Left forelimb (tissue), 1 donor: Measurements from ENCODE around the gene KLHL40.

Source experiments
- DNase-seq: peaks from one replicate; pipeline ENCODE4 v3.0.0-alpha.2; 2018; ENCODE audit warnings: low spot score

KLHL40 gene

DNA sequence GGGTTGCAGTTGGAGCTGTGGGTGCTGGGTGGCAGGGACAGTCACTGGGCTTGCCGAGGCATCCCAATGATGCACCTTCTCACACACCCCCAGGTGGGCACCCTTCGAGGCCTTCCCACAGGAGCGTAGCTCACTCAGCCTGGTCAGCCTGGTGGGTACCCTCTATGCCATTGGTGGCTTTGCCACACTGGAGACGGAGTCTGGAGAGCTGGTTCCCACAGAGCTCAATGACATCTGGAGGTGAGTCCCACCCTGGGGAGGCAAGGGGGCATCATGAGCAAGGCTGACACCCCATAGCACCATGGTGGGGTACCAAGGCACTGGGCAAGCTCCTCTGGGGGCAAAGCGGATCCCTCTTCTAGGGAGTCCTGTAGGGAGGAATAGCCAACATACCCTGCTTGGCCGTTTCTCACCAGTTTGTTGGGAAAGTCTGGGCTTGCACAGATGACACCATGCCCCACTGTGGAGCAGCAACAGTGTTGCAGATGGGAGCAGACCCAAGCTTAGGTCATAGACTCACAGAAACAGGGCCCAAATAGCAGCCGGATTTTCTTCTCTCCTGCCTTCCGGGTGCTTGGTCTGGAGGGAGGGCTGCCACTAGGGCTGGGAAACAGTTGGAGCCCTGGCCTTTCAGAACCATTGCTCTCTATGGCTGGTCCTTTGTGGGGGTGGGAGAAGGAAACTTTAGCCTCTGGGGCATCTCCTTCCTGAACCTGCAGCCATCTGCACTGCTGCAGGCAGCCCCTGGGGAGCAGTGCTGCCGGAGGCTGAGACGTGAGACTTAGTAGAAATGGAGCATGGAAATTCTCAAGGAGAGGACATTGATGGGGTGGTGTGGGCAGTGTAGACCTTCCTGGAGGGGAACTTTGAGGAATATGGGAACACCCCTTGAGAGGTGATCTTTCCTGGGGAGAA is 5.7 kb downstream of the KLHL40 start:
- DNase-seq: no peak

DNA sequence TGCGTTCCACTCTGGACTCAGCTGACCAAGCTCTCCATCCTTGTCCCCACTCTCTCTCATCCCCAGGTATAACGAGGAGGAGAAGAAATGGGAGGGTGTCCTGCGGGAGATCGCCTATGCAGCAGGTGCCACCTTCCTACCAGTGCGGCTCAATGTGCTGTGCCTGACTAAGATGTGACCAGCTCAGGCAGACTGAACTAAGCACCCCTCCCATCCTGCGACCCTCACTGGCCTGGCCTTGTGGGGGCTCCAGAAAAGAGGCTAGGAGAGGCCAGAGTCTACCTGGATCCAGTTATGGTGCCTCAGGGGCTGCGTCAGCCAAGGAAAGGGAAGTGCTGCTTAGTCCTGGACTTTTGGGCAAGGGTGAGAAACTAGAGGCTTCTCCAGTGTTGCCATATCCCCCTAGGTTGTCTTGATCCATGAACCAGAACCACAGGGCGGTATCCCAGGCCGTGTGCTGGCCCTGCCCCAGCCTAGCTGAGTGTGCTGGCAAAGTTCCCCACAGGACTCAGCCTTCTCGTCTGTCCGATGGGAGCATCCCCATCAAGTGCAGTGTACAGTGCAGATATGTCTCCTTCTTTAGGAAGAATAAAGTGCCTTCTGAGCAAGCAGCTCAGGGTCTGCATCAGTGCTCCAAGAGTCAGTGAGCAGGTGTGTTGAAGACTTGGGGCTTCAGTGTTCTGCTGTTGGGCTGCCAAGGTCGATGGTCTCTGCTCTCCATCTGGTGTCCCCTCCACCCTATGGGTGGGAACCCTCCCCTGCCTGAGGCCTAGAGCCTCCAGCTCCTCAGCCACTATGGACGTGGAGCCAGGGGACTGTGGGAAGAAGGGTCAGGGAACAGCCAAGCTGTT is 6.7 kb downstream of the KLHL40 start:
- DNase-seq: peak; percentile 54

GRCh38 chr3:42692667-42693529 is 7.6 kb downstream of the KLHL40 start:
- peak; percentile 44 for DNase-seq

- peak; percentile 55 for DNase-seq
Observed at GRCh38 chr3:42693530-42693930, 8.2 kb downstream of the KLHL40 start.

DNA sequence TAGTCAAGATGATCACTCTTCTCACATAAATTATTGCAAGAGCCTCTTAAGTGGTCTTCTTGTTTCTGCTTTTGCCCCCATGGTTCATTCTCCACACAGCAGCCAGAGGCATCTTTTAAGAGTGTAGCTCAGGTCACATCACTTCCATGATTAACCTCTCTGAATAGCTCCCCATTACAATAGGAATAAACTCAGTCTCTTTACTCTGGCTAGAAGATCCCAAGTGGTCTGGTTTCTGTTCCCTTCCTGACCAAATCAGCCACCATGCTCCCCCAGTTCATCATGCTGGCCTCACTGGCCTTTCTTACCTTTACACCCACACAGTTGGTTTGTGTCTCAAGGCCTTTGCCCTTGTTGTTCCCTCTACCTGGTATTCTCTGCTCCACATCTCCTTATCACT is 9.0 kb downstream of the KLHL40 start:
- peak; percentile 36 for DNase-seq

DNA sequence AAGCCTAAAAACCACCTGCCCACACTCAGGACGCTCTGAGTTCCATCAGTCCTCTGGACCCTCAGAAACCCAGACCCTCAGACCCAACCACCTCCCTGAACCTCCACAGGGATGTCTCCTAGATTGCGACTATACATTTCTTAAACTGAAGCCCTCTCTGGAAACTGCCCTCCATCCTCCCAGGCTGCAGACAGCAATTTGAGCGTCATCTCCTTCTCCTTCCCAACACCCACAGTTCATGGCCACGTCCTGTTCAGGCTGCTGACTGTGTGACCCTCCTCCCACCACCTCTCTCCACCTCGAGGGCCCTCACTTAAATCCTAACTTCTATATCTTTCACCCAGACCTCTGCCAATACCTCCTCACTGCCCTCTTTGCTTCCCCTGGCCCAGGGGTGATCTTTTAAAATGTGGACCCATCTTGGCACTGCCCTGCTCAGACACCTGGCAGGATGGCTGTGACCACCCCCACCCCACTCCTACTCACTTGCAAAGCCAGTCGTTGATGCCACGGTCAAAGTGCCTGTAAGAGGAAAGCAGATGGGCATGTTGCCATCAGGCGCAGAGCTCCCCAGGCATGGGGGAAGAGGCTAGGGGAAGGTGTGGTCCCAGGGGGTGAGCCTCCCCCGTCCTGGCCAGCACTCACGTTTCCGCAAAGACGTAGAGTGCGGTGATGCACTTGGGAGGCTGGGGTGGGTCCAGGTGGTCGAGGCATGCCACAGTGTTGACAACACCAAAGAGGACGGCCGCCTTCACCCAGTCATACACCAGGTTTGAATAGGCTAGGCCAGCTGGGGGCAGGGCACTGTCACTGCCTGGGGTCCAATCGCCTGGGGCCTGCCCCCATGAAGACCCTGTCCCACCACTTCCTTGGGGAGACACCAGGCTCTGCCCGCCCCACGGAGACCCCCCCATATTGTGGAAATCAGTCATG is 11.3 kb downstream of the KLHL40 start:
- DNase-seq: peak; percentile 49

GRCh38 chr3:42697289-42698051 is 12.1 kb downstream of the KLHL40 start:
- peak; percentile 54 for DNase-seq

DNA sequence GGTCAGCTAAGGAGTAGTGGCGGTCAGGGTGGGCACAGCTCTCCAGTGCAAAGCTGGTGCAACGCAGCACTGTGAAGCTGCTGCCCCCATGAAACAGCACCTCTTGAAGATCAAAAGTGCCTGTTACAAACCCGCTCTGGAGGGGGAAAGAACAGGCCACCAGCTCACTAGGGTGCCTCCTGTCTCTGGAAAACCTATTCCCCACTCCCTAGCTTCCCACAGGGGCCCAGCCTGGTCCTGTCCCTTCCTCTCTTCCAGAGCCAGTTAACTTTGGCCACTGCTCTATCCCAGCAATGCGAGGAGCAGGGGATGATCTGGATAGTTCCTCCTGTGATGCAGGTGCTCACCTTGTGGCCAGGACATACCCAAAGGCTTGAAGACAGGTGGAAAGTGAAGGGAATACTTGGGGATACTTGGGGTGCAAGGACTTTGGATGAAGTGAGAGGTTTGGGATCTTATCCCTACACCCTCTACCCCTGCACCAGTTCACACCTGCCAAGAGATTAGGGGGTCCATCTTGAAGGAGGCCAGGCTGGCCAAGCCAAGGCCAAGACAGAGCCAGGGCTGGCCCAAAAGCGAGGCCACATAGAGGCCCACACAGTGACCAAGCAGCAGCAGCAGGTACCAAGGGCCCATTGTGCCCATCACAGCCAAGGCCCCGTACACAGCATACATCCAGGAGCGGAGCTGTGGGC is 13.0 kb downstream of the KLHL40 start:
- peak; percentile 47 for DNase-seq

DNA sequence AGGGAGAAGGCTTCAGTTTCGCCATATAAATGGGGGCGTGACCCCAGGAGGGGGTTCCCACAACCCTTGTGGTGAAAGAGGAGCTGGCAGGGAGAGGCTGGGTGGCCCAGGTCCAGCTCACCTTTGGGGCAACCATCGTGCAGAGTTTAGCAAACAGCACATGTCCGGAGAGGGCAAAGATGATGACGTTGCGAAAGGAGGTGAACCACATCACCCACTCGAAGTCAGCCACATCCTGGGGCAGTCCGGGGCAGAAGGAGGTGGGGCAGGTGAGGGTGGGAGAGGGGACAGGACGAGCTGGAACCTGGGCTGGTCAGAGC is 13.5 kb downstream of the KLHL40 start:
- DNase-seq: no peak

GRCh38 chr3:42699511-42699971 is 14.2 kb downstream of the KLHL40 start:
- DNase-seq: peak; percentile 33

DNA sequence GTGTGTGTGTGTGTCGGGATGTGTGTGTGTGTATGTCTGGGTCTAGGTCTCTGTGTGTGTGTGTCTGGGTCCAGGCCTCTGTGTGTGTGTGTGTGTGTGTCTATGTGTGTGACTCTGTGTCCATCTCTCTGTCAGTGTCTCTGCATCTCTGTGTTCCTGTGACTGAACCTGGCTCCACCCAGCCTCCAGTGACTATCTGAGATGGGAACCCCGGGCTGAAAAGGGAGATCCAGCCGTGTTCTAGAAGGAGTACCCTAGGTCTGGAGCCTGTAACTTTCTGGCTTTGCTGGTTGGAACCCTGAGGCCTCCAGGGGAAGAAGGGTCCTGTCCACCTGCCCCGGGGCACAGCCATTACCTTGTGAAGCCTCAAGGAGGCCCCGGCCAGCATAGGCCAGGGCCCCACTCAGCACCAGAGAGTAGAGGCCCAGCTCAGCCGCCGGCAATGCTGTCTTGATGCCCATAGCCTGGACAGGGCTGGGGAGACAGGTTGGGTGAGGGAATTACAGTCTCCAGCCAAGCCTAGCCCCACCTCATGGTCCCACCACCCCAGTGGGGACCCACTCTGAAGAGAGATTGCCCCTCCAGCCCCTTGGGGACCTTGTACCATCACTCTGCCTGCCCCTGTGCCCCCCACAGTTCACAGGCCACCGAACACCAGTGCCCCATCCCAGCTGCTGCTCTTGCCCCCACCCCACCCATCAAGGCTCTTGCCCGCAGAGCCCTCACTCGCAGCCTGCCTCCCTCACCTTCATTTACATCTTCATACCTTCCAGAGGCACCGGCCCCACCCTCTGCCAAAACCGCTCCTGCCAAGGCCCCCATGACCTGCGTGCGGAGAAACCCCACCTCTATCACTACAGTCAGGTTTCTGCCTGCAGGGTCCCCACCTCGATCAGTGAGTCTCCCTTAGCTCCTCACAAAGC is 15.3 kb downstream of the KLHL40 start:
- peak; percentile 30 for DNase-seq

DNA sequence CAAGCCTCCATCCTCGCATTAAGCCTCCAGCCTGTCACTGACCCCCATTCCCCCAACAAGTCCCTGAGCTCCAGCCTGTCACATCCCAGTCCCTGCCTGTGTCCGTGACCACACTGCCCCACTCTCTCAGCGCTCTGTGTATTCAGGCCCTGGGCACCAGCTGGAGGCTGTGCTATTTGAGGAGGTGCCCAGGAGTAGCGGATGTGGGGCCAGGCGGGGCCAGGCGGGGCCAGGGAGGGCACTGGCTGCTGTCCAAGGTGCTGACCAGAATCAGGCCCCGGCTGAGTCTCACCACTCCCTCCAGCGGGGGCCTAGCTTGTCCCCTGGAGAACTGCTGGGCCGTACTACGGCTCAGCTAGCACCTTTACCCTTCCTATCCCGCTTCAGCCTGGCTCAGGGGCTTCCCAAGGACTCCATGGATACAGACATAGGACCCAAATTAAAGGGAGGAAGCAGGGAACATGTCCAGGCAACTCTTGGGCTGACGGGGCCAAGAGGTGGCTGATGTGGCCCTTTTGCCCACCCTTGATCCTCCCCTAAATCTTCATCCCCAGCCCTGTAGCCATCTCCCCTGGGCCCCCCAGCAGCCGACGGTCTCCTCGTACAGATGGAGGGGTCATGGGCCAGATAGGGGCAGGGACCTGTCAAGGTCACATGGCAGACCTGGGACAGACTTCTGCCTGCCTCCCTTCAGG is 16.2 kb downstream of the KLHL40 start:
- DNase-seq: peak; percentile 75

GRCh38 chr3:42702066-42702951 is 17.0 kb downstream of the KLHL40 start, which contains the start of gene HHATL:
Gene HHATL, minus strand, starts transcription at chr3:42702798. Its CDS starts 1,972 bp downstream, at chr3:42700826.
- peak; percentile 60 for DNase-seq

DNA sequence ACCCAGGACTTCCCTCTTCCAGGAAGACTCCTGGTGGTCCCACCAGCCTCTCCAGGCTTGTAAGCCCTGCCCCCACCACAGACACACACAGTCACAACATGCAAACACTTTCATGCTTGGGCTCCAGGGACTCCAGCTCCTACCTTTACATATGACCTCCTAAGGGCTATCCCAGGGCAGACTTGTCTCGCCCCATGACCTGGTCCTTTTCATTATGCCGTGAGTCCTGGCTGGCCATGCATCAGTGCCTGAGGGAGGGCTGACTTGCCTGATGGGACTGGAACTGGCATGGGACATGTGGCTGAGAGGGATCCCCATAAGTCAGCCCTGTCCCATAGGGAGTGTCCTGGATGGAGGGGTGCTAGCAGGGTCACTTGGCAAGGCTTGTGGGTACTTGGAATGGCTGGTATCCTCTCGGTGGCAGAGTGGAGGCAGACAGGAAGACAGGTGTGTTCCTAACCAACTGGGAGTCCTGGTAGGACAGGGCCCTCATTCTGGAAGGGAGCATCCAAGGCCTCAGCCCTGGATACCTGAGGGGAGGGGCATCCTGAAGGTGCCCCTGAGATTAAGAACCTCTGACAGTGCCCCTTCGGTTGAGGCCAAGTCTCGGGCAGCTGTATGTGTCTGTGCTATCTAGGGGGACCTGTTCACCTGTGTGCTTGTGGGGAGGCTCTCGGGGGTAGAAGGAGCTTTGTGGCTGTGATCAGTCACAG is 17.8 kb downstream of the KLHL40 start:
- DNase-seq: no peak

- DNase-seq: peak; percentile 51
Observed at GRCh38 chr3:42703695-42704025, 18.3 kb downstream of the KLHL40 start.
